22Rv1 (cell line): Measurements from ENCODE around the gene SIRT5.

Source experiments
- ZFX ChIP-seq: fragments of 450-650 bp; IDR thresholded peaks from 2 replicates; pipeline ENCODE4 v1.6.1; 2017; ENCODE audit warnings: antibody characterized with exemption, borderline replicate concordance
- TF ChIP-seq, protein P1 (sequence below): fragments of 450-650 bp; IDR thresholded peaks from 2 replicates; pipeline ENCODE4 v1.5.1; 2017; ENCODE audit warnings: mild to moderate bottlenecking

DNA sequence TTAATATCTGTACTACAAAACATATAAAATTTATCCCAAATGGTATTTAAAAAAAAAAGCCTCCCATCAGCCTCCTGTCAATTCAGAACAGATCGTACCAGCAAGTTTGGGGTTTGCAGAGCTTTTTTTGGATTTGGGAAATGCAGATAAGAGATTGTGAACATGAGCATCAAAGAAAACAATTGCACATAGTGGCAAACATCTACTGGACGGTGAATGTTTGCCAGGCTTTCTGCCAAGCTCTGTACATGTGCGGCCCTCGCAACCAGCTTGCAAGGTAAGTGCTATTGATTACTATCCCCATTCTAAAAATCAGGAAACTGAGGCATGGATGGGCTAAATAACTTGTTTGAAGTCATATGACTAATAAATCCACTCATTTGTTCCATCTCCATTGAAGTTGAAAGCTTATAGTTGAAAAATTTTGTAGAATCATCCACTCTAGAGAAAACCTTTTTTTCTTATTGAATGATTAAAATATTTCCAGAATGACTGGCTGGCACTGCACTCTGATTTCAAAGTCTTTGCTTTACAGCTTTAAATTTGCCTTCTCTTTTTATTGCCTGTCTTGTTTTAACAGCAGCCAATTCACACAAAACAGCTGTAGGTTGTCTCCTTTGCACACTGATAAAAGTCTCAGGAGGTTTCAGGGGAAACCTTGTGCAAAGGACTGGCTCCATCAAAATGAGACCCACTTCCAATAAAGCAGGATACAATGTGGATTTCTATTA is 37.4 kb upstream of the SIRT5 start:
- TF ChIP-seq, protein P1, sequence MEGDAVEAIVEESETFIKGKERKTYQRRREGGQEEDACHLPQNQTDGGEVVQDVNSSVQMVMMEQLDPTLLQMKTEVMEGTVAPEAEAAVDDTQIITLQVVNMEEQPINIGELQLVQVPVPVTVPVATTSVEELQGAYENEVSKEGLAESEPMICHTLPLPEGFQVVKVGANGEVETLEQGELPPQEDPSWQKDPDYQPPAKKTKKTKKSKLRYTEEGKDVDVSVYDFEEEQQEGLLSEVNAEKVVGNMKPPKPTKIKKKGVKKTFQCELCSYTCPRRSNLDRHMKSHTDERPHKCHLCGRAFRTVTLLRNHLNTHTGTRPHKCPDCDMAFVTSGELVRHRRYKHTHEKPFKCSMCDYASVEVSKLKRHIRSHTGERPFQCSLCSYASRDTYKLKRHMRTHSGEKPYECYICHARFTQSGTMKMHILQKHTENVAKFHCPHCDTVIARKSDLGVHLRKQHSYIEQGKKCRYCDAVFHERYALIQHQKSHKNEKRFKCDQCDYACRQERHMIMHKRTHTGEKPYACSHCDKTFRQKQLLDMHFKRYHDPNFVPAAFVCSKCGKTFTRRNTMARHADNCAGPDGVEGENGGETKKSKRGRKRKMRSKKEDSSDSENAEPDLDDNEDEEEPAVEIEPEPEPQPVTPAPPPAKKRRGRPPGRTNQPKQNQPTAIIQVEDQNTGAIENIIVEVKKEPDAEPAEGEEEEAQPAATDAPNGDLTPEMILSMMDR: no peak
- TF ChIP-seq ZFX: no peak
